ENCODE data around the gene ZNF699. TPM values are rescaled to one million over a fixed set of nuclear protein-coding genes. Genes with fewer than 3 reads are reported as not detected.

ZNF699 gene
- total and polyA plus RNA-seq, 10 of the 15 experiments (the other 5 are each of a cell fraction or from before 2014, with no cell fraction given), result 0.04 to 2.9 (median 1.7) TPM

- no peak overlapping the region for H2AFZ ChIP-seq (ENCODE audit: control insufficient read depth, low read depth, low read length)
- TF ChIP-seq ASH2L (IDR thresholded peaks at IDR 0.05; ENCODE audit: borderline replicate concordance, low read depth), result no peak
- TF ChIP-seq CHD2 (IDR thresholded peaks at IDR 0.05; ENCODE audit: borderline replicate concordance, low read depth, low read length), result no peak
- H3K27me3 ChIP-seq (replicated peaks in 1 of 2; ENCODE audit: control insufficient read depth in 2 of 2, insufficient read depth in 2 of 2, low read length in 1 of 2), result no peaks in the 10 kb centered on the region
- H3K79me2 ChIP-seq (ENCODE audit: control insufficient read depth, insufficient read depth, low read length), result no peaks in the 10 kb centered on the region
- no TSS peak for BruUV-seq (replicated peaks)
- no peaks in the 10 kb centered on the region for H4K20me1 ChIP-seq (ENCODE audit: control insufficient read depth, insufficient read depth)
- no peak overlapping the region for H3K27ac ChIP-seq (ENCODE audit: control insufficient read depth, insufficient read depth)
- H3K36me3 ChIP-seq (ENCODE audit: control insufficient read depth in 2 of 2, insufficient read depth in 2 of 2, low read length in 1 of 2), result no peaks in the 10 kb centered on the region
- no peak overlapping the region for H3K9ac ChIP-seq (ENCODE audit: control insufficient read depth, insufficient read depth, low read length)
- 97% methylated on average over 2 of the region's 2 CpGs for WGBS (ENCODE audit: insufficient coverage, insufficient replicate concordance, low lambda C conversion rate, missing lambda C conversion rate)
- ChIA-PET CTCF (no interaction called here), SMC1A (ENCODE audit: uncharacterized antibody, unreplicated experiment) (no interaction called here), POLR2A (no interaction called here), RAD21 (ENCODE audit: unreplicated experiment) (no interaction called here)
- no peak for FAIRE-seq
- H3K4me2 ChIP-seq (ENCODE audit: control insufficient read depth, insufficient read depth), result no peak overlapping the region
- in situ Hi-C loops (cut with MboI) (no loop called here), intact Hi-C loops (cut with micrococcal nuclease; ENCODE audit: unreplicated experiment) (no loop called here)
- H3K4me3 ChIP-seq, result no peak overlapping the region
- H3K4me1 ChIP-seq (ENCODE audit: control insufficient read depth, insufficient read depth, low read length), result no peaks in the 10 kb centered on the region
- H3K9me3 ChIP-seq (replicated peaks; ENCODE audit: control insufficient read depth, insufficient read depth, low read length), result peaks cover 28% of the 10 kb centered on the region
- DNase-seq (ENCODE audit: low read depth, low spot score), result no peak
- no peak for ATAC-seq
Observed at GRCh38 chr19:9296336-9296735, 13.3 kb downstream of the ZNF699 start.

DNA sequence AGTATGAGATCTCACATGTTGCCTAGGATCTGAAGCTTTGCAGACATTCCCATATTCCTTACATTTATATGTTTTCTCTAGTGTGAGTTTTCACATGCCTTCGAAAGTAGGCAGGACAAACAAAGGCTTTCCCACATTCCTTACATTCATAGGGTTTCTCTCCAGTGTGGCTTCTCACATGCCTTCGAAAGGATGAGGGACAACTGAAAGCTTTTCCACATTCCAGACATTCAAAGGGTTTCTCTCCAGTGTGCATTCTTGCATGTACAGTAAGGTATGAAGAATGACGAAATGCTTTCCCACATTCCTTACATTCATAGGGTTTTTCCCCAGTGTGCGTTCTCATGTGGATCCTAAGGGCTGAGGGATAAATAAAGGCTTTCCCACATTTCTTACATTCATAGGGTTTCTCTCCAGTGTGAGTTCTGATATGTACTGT lies 14.2 kb downstream of the ZNF699 start:
- Histone ChIP-seq H3K27me3 (replicated peaks in 1 of 2; ENCODE audit: control insufficient read depth in 2 of 2, insufficient read depth in 2 of 2, low read length in 1 of 2) (no peaks in the 10 kb centered on the region), H3K27ac (ENCODE audit: control insufficient read depth, insufficient read depth) (no peak overlapping the region), H3K4me2 (ENCODE audit: control insufficient read depth, insufficient read depth) (no peak overlapping the region), H3K36me3 (ENCODE audit: control insufficient read depth in 2 of 2, insufficient read depth in 2 of 2, low read length in 1 of 2) (no peaks in the 10 kb centered on the region), H3K9me3 (replicated peaks; ENCODE audit: control insufficient read depth, insufficient read depth, low read length) (peaks cover 24% of the 10 kb centered on the region), H3K9ac (ENCODE audit: control insufficient read depth, insufficient read depth, low read length) (no peak overlapping the region), H3K4me3 (no peak overlapping the region), H3K79me2 (ENCODE audit: control insufficient read depth, insufficient read depth, low read length) (no peaks in the 10 kb centered on the region), H3K4me1 (ENCODE audit: control insufficient read depth, insufficient read depth, low read length) (no peaks in the 10 kb centered on the region), H4K20me1 (ENCODE audit: control insufficient read depth, insufficient read depth) (no peaks in the 10 kb centered on the region), H2AFZ (ENCODE audit: control insufficient read depth, low read depth, low read length) (no peak overlapping the region)
- BruUV-seq (replicated peaks), result no TSS peak
- intact Hi-C loops (cut with micrococcal nuclease; ENCODE audit: unreplicated experiment) (no loop called here), in situ Hi-C loops (cut with MboI) (no loop called here)
- ChIA-PET SMC1A (ENCODE audit: uncharacterized antibody, unreplicated experiment) (no interaction called here), POLR2A (no interaction called here), RAD21 (ENCODE audit: unreplicated experiment) (no interaction called here), CTCF (no interaction called here)
- ATAC-seq (no peak), FAIRE-seq (no peak), DNase-seq (ENCODE audit: low read depth, low spot score) (no peak)
- WGBS (ENCODE audit: insufficient coverage, insufficient replicate concordance, low lambda C conversion rate, missing lambda C conversion rate), result 86% methylated on average over 4 of the region's 4 CpGs
- TF ChIP-seq JUND (IDR thresholded peaks at IDR 0.05; ENCODE audit: low read depth, low read length) (no peak), ZNF274 (IDR thresholded peaks at IDR 0.05; ENCODE audit: insufficient read depth, insufficient read length) (peak; percentile 58)
